HCT116 (cell line): ENCODE data around the gene ELP5. TPM values are rescaled to one million over a fixed set of nuclear protein-coding genes. Genes with fewer than 3 reads are reported as not detected.

Source experiments
- ATAC-seq: fragments of 200-7000 bp; cut with Tn5 transposase; 2 replicates; pipeline ENCODE4 v1.9.1; 2020; ENCODE audit warnings: mild to moderate bottlenecking, moderate library complexity
- BruUV-seq: library from RNA; stranded (reverse); fragments of 400-500 nt; replicated peaks from 2 replicates; lab custom pipeline; 2021; lab: Mats Ljungman, UMichigan
- CTCF ChIA-PET: fragments of 300-600 bp; sonication (Branson Sonifier 250); formaldehyde crosslinking; loops from one replicate; lab custom pipeline; 2021; ENCODE audit warnings: antibody characterized with exemption; lab: Charles Lee
- POLR2A ChIA-PET: fragments of 300-600, 350-600 bp; sonication (Branson Sonifier 250); formaldehyde crosslinking; loops from one replicate; lab custom pipeline; 2021; ENCODE audit warnings: antibody characterized with exemption; lab: Charles Lee
- RAD21 ChIA-PET, 2 experiments: fragments of 300-600 bp; sonication (Branson Sonifier 250); formaldehyde crosslinking; loops; one replicate each; lab custom pipeline; 2023; ENCODE audit warnings: low total read pairs in 2 of 2; ENCODE audit not compliant: uncharacterized antibody in 2 of 2, unreplicated experiment in 2 of 2, low non-redundant PET in 1 of 2; lab: Charles Lee
- DNase-seq: peaks from one replicate; pipeline ENCODE4 v3.0.0-alpha.2; 2010; ENCODE audit warnings: low read depth, low spot score
- H2AFZ ChIP-seq: fragments of 200-600 bp; shearing (Covaris generic), sonication (generic); 2 replicates; pipeline ENCODE4 v1.6.1; 2017; ENCODE audit warnings: low read depth, mixed run types, mixed read lengths, antibody characterized with exemption, low read length; ENCODE audit not compliant: poor library complexity, severe bottlenecking
- H3K27ac ChIP-seq: 2 replicates; pipeline ENCODE4 v1.5.1; 2012; ENCODE audit warnings: low read depth, low read length
- H3K27me3 ChIP-seq: fragments of 200-600 bp; sonication (generic); 2 replicates; pipeline ENCODE4 v1.6.1; 2016; ENCODE audit warnings: mixed run types, low read length, mixed read lengths; ENCODE audit not compliant: insufficient read depth
- H3K36me3 ChIP-seq, 2 experiments: fragments of 200-500 bp in 1 of 2; fragments of 200-600 bp in 1 of 2; sonication (Bioruptor generic) in 1 of 2; sonication (generic) in 1 of 2; 2 replicates each; pipeline versions ENCODE4 v1.5.1 to v1.6.1; 2014 to 2016; ENCODE audit warnings: low read length in 2 of 2, inconsistent platforms in 1 of 2, mixed read lengths in 1 of 2, mixed run types in 1 of 2; ENCODE audit not compliant: insufficient read depth in 2 of 2, control insufficient read depth in 1 of 2
- H3K4me1 ChIP-seq, 2 experiments: fragments of 200-600 bp in 1 of 2; sonication (generic) in 1 of 2; 2 replicates each; pipeline versions ENCODE4 v1.5.1 to v1.6.1; 2012 to 2017; ENCODE audit warnings: low read length in 2 of 2, inconsistent platforms in 1 of 2, mild to moderate bottlenecking in 1 of 2, mixed read lengths in 1 of 2, mixed run types in 1 of 2, moderate library complexity in 1 of 2; ENCODE audit not compliant: insufficient read depth in 2 of 2, control insufficient read depth in 1 of 2
- H3K4me2 ChIP-seq: fragments of 200-600 bp; sonication (generic); 2 replicates; pipeline ENCODE4 v1.6.1; 2017; ENCODE audit warnings: mixed run types, low read length, mixed read lengths
- H3K4me3 ChIP-seq, 2 experiments: fragments of 200-600 bp in 1 of 2; sonication (generic) in 1 of 2; replicated peaks in 1 of 2; 2 replicates each; pipeline ENCODE4 v1.5.1; 2011 to 2016; ENCODE audit warnings: low read length in 2 of 2, control low read depth in 1 of 2, low read depth in 1 of 2, mild to moderate bottlenecking in 1 of 2, mixed read lengths in 1 of 2, mixed run types in 1 of 2
- H3K79me2 ChIP-seq: fragments of 200-600 bp; sonication (generic); 2 replicates; pipeline ENCODE4 v1.6.1; 2017; ENCODE audit warnings: mild to moderate bottlenecking, mixed run types, low read length, moderate library complexity, mixed read lengths; ENCODE audit not compliant: insufficient read depth
- H3K9ac ChIP-seq: fragments of 200-600 bp; sonication (generic); 2 replicates; pipeline ENCODE4 v1.6.1; 2016; ENCODE audit warnings: low read length, mixed read lengths
- H3K9me2 ChIP-seq: fragments of 200-600 bp; sonication (generic), shearing (Covaris generic); 2 replicates; pipeline ENCODE4 v1.6.1; 2017; ENCODE audit warnings: mixed run types, mild to moderate bottlenecking, moderate library complexity; ENCODE audit not compliant: insufficient read depth
- H3K9me3 ChIP-seq, 2 experiments: fragments of 200-500 bp in 1 of 2; fragments of 200-600 bp in 1 of 2; sonication (Bioruptor generic) in 1 of 2; sonication (generic) in 1 of 2; 2 replicates each; pipeline ENCODE4 v1.6.1; 2014 to 2017; ENCODE audit warnings: low read length in 2 of 2, mixed read lengths in 2 of 2, inconsistent platforms in 1 of 2, low read depth in 1 of 2, mild to moderate bottlenecking in 1 of 2, mixed run types in 1 of 2, moderate library complexity in 1 of 2; ENCODE audit not compliant: control insufficient read depth in 1 of 2, insufficient read depth in 1 of 2
- H4K20me1 ChIP-seq: fragments of 200-600 bp; sonication (generic), shearing (Covaris generic); 2 replicates; pipeline ENCODE4 v1.6.1; 2017; ENCODE audit warnings: mixed run types, mild to moderate bottlenecking, moderate library complexity; ENCODE audit not compliant: insufficient read depth
- ATF3 ChIP-seq: IDR thresholded peaks from 2 replicates; pipeline ENCODE4 v1.6.1; 2012
- CBX3 ChIP-seq: IDR thresholded peaks from 2 replicates; pipeline ENCODE4 v1.6.1; 2012; ENCODE audit warnings: low read depth
- CEBPB ChIP-seq: IDR thresholded peaks from 2 replicates; pipeline ENCODE4 v1.6.1; 2012; ENCODE audit warnings: low read depth
- EZH2 ChIP-seq: fragments of 200-600 bp; sonication (generic); IDR thresholded peaks from 2 replicates; pipeline ENCODE4 v1.6.1; 2017; ENCODE audit warnings: antibody characterized with exemption, mixed run types
- FOSL1 ChIP-seq: IDR thresholded peaks from 2 replicates; pipeline ENCODE4 v1.6.1; 2012; ENCODE audit warnings: low read depth
- JUND ChIP-seq: IDR thresholded peaks from 2 replicates; pipeline ENCODE4 v1.6.1; 2012
- POLR2A ChIP-seq: IDR thresholded peaks from 2 replicates; pipeline ENCODE4 v1.7.0; 2011; ENCODE audit warnings: borderline replicate concordance; ENCODE audit not compliant: insufficient read depth, insufficient read length; ENCODE audit errors: extremely low read depth
- POLR2AphosphoS5 ChIP-seq: IDR thresholded peaks from 2 replicates; pipeline ENCODE4 v1.6.1; 2011; ENCODE audit warnings: mild to moderate bottlenecking, low read depth, low read length, moderate library complexity
- RAD21 ChIP-seq: IDR thresholded peaks from 2 replicates; pipeline ENCODE4 v1.6.1; 2012; ENCODE audit warnings: low read depth, mild to moderate bottlenecking
- SP1 ChIP-seq: IDR thresholded peaks from 2 replicates; pipeline ENCODE4 v1.6.1; 2012; ENCODE audit warnings: low read depth
- SRF ChIP-seq: IDR thresholded peaks from 2 replicates; pipeline ENCODE4 v1.6.1; 2012; ENCODE audit warnings: low read depth
- TCF7L2 ChIP-seq: IDR thresholded peaks from 2 replicates; pipeline ENCODE4 v1.7.0; 2011; ENCODE audit warnings: borderline replicate concordance, inconsistent platforms; ENCODE audit not compliant: insufficient read depth, insufficient read length; ENCODE audit errors: extremely low read depth
- YY1 ChIP-seq: IDR thresholded peaks from 2 replicates; pipeline ENCODE4 v1.6.1; 2011; ENCODE audit warnings: low read length, low read depth, moderate library complexity, mild to moderate bottlenecking; ENCODE audit not compliant: insufficient replicate concordance; ENCODE audit errors: extremely low read depth
- ZNF274 ChIP-seq: fragments of 200-500 bp; sonication (Bioruptor generic); IDR thresholded peaks from 2 replicates; pipeline ENCODE4 v1.6.1; 2014; ENCODE audit warnings: mild to moderate bottlenecking, low read depth, low read length, inconsistent platforms
- intact Hi-C: fragments of 100-400 bp; cut with micrococcal nuclease; formaldehyde crosslinking; loops from 2 replicates; pipeline ENCODE4 v1.10.0; 2022
- total RNA-seq: library from RNA; stranded (reverse); gene quantifications from one replicate; pipeline ENCODE4 v1.2.1, GENCODE V29; 2021; ENCODE audit not compliant: unreplicated experiment
- TF ChIP-seq, protein P1 (sequence below): IDR thresholded peaks from 2 replicates; pipeline ENCODE4 v1.6.1; 2011; ENCODE audit warnings: mild to moderate bottlenecking, low read length, moderate library complexity; ENCODE audit not compliant: insufficient replicate concordance; ENCODE audit errors: extremely low read depth
- TF ChIP-seq, protein P2 (sequence below), 3 experiments: fragments of 200-600 bp in 1 of 3; sonication (generic) in 1 of 3; IDR thresholded peaks in 2 of 3; conservative IDR thresholded peaks in 1 of 3; 2 replicates each; pipeline ENCODE4 v1.5.1; 2012 to 2017; ENCODE audit warnings: low read depth in 2 of 3, low read length in 2 of 3, antibody characterized with exemption in 1 of 3, borderline replicate concordance in 1 of 3, control low read depth in 1 of 3, mild to moderate bottlenecking in 1 of 3, mixed read lengths in 1 of 3, mixed run types in 1 of 3, moderate library complexity in 1 of 3; ENCODE audit not compliant: insufficient read depth in 1 of 3

The ELP5 gene
- total RNA-seq, 1 experiment from 2014 or later: 81.7 TPM

DNA sequence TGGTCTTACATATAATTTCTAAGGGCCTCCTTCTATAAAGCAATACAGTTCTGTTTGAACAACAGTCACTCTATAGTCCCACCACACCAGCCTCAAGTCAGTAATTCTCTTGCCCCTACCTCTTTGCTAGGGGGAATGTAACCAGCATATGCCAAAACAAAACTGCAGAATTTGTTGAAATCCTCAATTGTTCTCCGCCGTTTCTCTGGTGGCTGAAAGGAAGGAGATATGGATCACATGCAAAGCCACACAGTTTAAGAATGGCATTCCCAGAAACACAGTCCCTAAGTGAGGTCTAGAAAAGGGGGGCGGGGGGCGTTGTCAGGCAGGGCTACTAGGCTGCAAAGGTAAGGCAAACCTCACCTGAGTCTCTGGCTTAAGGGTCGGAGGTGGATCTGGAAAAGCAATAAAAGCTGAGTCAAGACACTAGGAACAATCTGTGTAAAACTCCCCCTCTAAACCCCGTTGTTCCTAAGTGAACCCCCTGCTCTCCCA, 14.7 kb upstream of the ELP5 start:
- H3K4me1 ChIP-seq: peaks cover 44 to 62% of the 10 kb centered on the region in 2 experiments
- RAD21 ChIA-PET: interaction anchor here in 1 of 2 experiments (0.5 to 1.0 kb wide), 2 partner anchors 13 to 17 kb away, joined by 4 to 7 read pairs; no protein-coding TSS in a partner anchor
- intact Hi-C loops: no loop called here
- ATAC-seq: no peak
- H3K27me3 ChIP-seq: no peaks in the 10 kb centered on the region
- peaks cover 24 to 32% of the 10 kb centered on the region in 2 experiments for H3K36me3 ChIP-seq
- peaks cover 77% of the 10 kb centered on the region for H3K79me2 ChIP-seq
- no peaks in the 10 kb centered on the region for H3K9me2 ChIP-seq
- peak overlapping the region; percentile 82 for H3K4me2 ChIP-seq
- no peaks in the 10 kb centered on the region; the same call in 1 of the 2 replicates for H4K20me1 ChIP-seq
- TF ChIP-seq CEBPB (no peak), RAD21 (no peak), POLR2AphosphoS5 (no peak), ZNF274 (no peak), EZH2 (no peak), ATF3 (no peak), SRF (no peak), POLR2A (no peak), JUND (no peak), YY1 (no peak), CBX3 (no peak), SP1 (no peak), TCF7L2 (no peak), FOSL1 (no peak)
- TF ChIP-seq, protein P1, sequence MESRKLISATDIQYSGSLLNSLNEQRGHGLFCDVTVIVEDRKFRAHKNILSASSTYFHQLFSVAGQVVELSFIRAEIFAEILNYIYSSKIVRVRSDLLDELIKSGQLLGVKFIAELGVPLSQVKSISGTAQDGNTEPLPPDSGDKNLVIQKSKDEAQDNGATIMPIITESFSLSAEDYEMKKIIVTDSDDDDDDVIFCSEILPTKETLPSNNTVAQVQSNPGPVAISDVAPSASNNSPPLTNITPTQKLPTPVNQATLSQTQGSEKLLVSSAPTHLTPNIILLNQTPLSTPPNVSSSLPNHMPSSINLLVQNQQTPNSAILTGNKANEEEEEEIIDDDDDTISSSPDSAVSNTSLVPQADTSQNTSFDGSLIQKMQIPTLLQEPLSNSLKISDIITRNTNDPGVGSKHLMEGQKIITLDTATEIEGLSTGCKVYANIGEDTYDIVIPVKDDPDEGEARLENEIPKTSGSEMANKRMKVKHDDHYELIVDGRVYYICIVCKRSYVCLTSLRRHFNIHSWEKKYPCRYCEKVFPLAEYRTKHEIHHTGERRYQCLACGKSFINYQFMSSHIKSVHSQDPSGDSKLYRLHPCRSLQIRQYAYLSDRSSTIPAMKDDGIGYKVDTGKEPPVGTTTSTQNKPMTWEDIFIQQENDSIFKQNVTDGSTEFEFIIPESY: no peak
- TF ChIP-seq, protein P2, sequence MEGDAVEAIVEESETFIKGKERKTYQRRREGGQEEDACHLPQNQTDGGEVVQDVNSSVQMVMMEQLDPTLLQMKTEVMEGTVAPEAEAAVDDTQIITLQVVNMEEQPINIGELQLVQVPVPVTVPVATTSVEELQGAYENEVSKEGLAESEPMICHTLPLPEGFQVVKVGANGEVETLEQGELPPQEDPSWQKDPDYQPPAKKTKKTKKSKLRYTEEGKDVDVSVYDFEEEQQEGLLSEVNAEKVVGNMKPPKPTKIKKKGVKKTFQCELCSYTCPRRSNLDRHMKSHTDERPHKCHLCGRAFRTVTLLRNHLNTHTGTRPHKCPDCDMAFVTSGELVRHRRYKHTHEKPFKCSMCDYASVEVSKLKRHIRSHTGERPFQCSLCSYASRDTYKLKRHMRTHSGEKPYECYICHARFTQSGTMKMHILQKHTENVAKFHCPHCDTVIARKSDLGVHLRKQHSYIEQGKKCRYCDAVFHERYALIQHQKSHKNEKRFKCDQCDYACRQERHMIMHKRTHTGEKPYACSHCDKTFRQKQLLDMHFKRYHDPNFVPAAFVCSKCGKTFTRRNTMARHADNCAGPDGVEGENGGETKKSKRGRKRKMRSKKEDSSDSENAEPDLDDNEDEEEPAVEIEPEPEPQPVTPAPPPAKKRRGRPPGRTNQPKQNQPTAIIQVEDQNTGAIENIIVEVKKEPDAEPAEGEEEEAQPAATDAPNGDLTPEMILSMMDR (IDR thresholded peaks at IDR 0.05 in 2 of 3, conservative IDR thresholded peaks at IDR 0.05 in 1 of 3; ENCODE audit: borderline replicate concordance in 1 of 3, insufficient read depth in 1 of 3, low read depth in 2 of 3, low read length in 2 of 3): no peak
- CTCF ChIA-PET: interaction anchor here (2.3 to 3.0 kb wide), 2 partner anchors 17 to 59 kb away, joined by 5 to 16 read pairs; partner anchors contain the start of genes ACADVL and DLG4
- POLR2A ChIA-PET: interaction anchor here (1.2 to 2.6 kb wide), 5 partner anchors 14 to 44 kb away, joined by 3 to 19 read pairs (median 5); partner anchors contain the start of genes ACADVL, CTDNEP1, DLG4 and SLC2A4
- H2AFZ ChIP-seq: no peak overlapping the region
- peak overlapping the region; percentile 97 to 99 for H3K4me3 ChIP-seq
- BruUV-seq: no TSS peak
- no peak for DNase-seq
- H3K9ac ChIP-seq: peak overlapping the region; percentile 100
- peak overlapping the region; percentile 92 for H3K27ac ChIP-seq
- H3K9me3 ChIP-seq: no peaks in the 10 kb centered on the region
